ENCODE results near the gene GSDME. TPM values are rescaled to one million over a fixed set of nuclear protein-coding genes. Genes with fewer than 3 reads are reported as not detected.
A peak's percentile ranks its signal among the peaks of the same experiment; 100 is the strongest.

GSDME gene
- polyA plus RNA-seq, 1 donor (not counting 4 experiments of a cell fraction or from before 2014, with no cell fraction given): 105 TPM

GRCh38 chr7:24715661-24716479 lies 41.4 kb downstream of the GSDME start:
- Histone ChIP-seq H3K9me1 (ENCODE audit: control insufficient read depth, extremely low read depth, insufficient read depth, low read length) (no peaks in the 10 kb centered on the region), H3K4me3 (ENCODE audit: control insufficient read depth in 2 of 3, extremely low read depth in 1 of 3, insufficient read depth in 2 of 3, low read depth in 1 of 3, low read length in 3 of 3) (no peak overlapping the region), H3K9me3 (ENCODE audit: control insufficient read depth, low read depth, low read length) (no peaks in the 10 kb centered on the region), H3K4me1 (ENCODE audit: control insufficient read depth, extremely low read depth, insufficient read depth, low read length) (no peaks in the 10 kb centered on the region), H3K27ac (ENCODE audit: control insufficient read depth, insufficient read depth, low read length) (no peak overlapping the region), H3K36me3 (ENCODE audit: control insufficient read depth in 2 of 2, extremely low read depth in 1 of 2, insufficient read depth in 2 of 2, low read length in 2 of 2) (peaks cover 35 to 45% of the 10 kb centered on the region in 2 experiments), H3K27me3 (ENCODE audit: control insufficient read depth, extremely low read depth, insufficient read depth, low read length) (no peaks in the 10 kb centered on the region), H4K20me1 (ENCODE audit: control insufficient read depth, extremely low read depth, insufficient read depth, low read length) (no peaks in the 10 kb centered on the region), H3K9ac (ENCODE audit: control insufficient read depth, extremely low read depth, insufficient read depth, low read length) (no peak overlapping the region), H3K4me2 (ENCODE audit: control insufficient read depth, extremely low read depth, insufficient read depth, low read depth, low read length) (no peak overlapping the region), H3K79me2 (ENCODE audit: control insufficient read depth, insufficient read depth, low read length) (peaks cover 2% of the 10 kb centered on the region), H2AFZ (ENCODE audit: control insufficient read depth, low read length) (no peak overlapping the region)
- FAIRE-seq (no peak), DNase-seq (ENCODE audit: low read depth, low spot score) (no peak)
- TF ChIP-seq EZH2 (IDR thresholded peaks at IDR 0.05; ENCODE audit: low read length): no peak
- TF ChIP-seq, protein P1, sequence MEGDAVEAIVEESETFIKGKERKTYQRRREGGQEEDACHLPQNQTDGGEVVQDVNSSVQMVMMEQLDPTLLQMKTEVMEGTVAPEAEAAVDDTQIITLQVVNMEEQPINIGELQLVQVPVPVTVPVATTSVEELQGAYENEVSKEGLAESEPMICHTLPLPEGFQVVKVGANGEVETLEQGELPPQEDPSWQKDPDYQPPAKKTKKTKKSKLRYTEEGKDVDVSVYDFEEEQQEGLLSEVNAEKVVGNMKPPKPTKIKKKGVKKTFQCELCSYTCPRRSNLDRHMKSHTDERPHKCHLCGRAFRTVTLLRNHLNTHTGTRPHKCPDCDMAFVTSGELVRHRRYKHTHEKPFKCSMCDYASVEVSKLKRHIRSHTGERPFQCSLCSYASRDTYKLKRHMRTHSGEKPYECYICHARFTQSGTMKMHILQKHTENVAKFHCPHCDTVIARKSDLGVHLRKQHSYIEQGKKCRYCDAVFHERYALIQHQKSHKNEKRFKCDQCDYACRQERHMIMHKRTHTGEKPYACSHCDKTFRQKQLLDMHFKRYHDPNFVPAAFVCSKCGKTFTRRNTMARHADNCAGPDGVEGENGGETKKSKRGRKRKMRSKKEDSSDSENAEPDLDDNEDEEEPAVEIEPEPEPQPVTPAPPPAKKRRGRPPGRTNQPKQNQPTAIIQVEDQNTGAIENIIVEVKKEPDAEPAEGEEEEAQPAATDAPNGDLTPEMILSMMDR (optimal IDR thresholded peaks at IDR 0.05 in 1 of 3, IDR thresholded peaks at IDR 0.05 in 1 of 3, conservative IDR thresholded peaks at IDR 0.05 in 1 of 3; ENCODE audit: extremely low read depth in 1 of 3, insufficient read depth in 2 of 3, low read length in 3 of 3): peak; percentile 34 to 55 (median 39)
- dilution Hi-C loops (cut with MboI; ENCODE audit: extremely low pct_ligation_motif_present, low sequenced_read_pairs): no loop called here

DNA sequence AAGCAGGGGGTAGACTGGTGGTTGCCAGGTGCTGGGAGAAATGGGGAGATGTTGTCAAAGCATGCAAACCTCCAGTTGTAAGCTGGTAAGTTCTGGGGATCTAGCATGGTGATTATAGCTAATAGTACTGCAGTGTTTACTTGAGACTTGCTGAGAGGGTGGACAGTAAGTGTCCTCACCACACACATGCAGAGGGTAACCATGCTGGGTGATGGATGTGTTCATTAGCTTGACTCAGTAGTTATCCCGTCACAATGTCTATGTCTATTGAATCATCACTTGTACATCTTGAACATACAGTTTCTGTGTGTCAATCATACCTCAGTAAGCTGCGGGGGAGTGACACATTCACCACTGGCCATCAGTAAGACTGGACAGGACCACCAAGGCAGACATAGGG lies 42.1 kb downstream of the GSDME start:
- Histone ChIP-seq H3K36me3 (ENCODE audit: control insufficient read depth in 2 of 2, extremely low read depth in 1 of 2, insufficient read depth in 2 of 2, low read length in 2 of 2) (peaks cover 36 to 41% of the 10 kb centered on the region in 2 experiments), H3K9me1 (ENCODE audit: control insufficient read depth, extremely low read depth, insufficient read depth, low read length) (no peaks in the 10 kb centered on the region), H3K4me3 (ENCODE audit: control insufficient read depth in 2 of 3, extremely low read depth in 1 of 3, insufficient read depth in 2 of 3, low read depth in 1 of 3, low read length in 3 of 3) (no peak overlapping the region), H3K27me3 (ENCODE audit: control insufficient read depth, extremely low read depth, insufficient read depth, low read length) (no peaks in the 10 kb centered on the region), H3K9ac (ENCODE audit: control insufficient read depth, extremely low read depth, insufficient read depth, low read length) (no peak overlapping the region), H3K4me1 (ENCODE audit: control insufficient read depth, extremely low read depth, insufficient read depth, low read length) (no peaks in the 10 kb centered on the region), H3K4me2 (ENCODE audit: control insufficient read depth, extremely low read depth, insufficient read depth, low read depth, low read length) (no peak overlapping the region), H2AFZ (ENCODE audit: control insufficient read depth, low read length) (no peak overlapping the region), H3K9me3 (ENCODE audit: control insufficient read depth, low read depth, low read length) (no peaks in the 10 kb centered on the region), H4K20me1 (ENCODE audit: control insufficient read depth, extremely low read depth, insufficient read depth, low read length) (no peaks in the 10 kb centered on the region), H3K79me2 (ENCODE audit: control insufficient read depth, insufficient read depth, low read length) (peaks cover under 1% of the 10 kb centered on the region), H3K27ac (ENCODE audit: control insufficient read depth, insufficient read depth, low read length) (no peak overlapping the region)
- no peak for TF ChIP-seq EZH2 (IDR thresholded peaks at IDR 0.05; ENCODE audit: low read length)
- TF ChIP-seq, protein P1 (optimal IDR thresholded peaks at IDR 0.05 in 1 of 3, IDR thresholded peaks at IDR 0.05 in 1 of 3, conservative IDR thresholded peaks at IDR 0.05 in 1 of 3; ENCODE audit: extremely low read depth in 1 of 3, insufficient read depth in 2 of 3, low read length in 3 of 3): no peak
- FAIRE-seq (no peak), DNase-seq (ENCODE audit: low read depth, low spot score) (no peak)
- dilution Hi-C loops (cut with MboI; ENCODE audit: extremely low pct_ligation_motif_present, low sequenced_read_pairs): no loop called here

Measured in keratinocyte (primary cell).